ENCODE measurements around the gene TTBK1. TPM values are rescaled to one million over a fixed set of nuclear protein-coding genes. Genes with fewer than 3 reads are reported as not detected.
A peak's percentile ranks its signal among the peaks of the same experiment; 100 is the strongest.

Gene TTBK1
- total and polyA plus RNA-seq, 4 experiments from 2014 or later = 0.06 TPM; not detected in 3

DNA sequence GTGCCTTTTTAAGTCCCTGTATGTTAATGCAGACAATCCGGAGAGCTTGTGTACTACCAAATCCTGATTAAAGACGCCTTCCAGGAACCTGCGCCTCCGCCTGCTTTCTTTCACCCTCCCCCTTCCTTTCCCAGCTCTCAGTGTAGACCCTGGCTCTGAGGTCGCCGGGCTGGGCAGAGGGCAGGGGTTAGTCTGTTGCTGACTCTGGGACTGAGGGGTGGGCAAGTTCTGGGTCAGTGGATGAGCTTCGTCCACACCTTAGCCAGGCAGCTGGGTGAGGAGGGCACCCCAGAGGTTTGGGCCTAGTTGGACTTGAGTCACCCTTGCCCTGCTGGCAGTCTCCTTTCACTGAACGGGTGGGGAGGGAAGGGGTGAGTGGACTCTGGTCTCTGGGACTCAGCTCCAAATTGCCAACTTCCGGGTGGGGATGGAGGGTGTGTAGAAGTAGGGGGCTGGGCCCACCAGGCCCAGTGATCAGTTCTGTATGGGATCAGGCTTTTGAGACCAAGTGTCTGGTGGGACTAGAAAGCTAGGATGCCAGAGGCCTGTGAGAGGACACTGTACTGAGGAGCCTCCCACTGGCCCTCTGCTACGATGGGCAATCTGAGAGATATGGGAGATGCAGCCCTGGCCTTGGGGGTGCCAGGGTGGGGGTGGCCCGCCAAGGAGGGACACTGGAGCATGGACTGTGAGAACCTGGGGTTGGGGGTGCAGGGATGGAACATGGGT is 33.5 kb downstream of the TTBK1 start:
- no peaks in the 10 kb centered on the region for H3K36me3 Mint-ChIP-seq
- H3K4me1 Mint-ChIP-seq = peaks cover 4 to 9% (median 6%) of the 10 kb centered on the region in 4 donors
- Histone ChIP-seq H3K9me3 (ENCODE audit: control insufficient read depth in 1 of 2, low read length in 2 of 2) (no peaks in the 10 kb centered on the region), H3K36me3 (ENCODE audit: insufficient read depth, low read length) (no peaks in the 10 kb centered on the region), H3K4me1 (ENCODE audit: insufficient read depth, low read length) (peaks cover 17% of the 10 kb centered on the region), H3K4me3 (ENCODE audit: low read length in 2 of 2) (peak overlapping the region in 1 of 2 donors; percentile 51), H3K27me3 (ENCODE audit: insufficient read depth, low read length) (peaks cover 12% of the 10 kb centered on the region), H3K27ac (ENCODE audit: low read depth, low read length) (no peak overlapping the region)
- DNase-seq = no peak
- H3K4me3 Mint-ChIP-seq = peak overlapping the region; percentile 38 to 86 (median 58)
- H3K9me3 Mint-ChIP-seq = no peaks in the 10 kb centered on the region
- peak overlapping the region in 2 of 7 donors; percentile 60 to 65 for H3K27ac Mint-ChIP-seq
- peaks cover 6 to 20% of the 10 kb centered on the region in 2 donors for H3K27me3 Mint-ChIP-seq
- intact Hi-C loops (cut with micrococcal nuclease) = no loop called here
- CTCF ChIA-PET (ENCODE audit: partially characterized antibody) = interaction anchor here (1.4 to 1.6 kb wide), 2 partner anchors 121 to 122 kb away, joined by 3 to 4 read pairs; no protein-coding TSS in a partner anchor
- POLR2A ChIA-PET (ENCODE audit: partially characterized antibody) = interaction anchor here (0.6 kb wide), 1 partner anchor 283 kb away, joined by 3 read pairs; no protein-coding TSS in a partner anchor

DNA sequence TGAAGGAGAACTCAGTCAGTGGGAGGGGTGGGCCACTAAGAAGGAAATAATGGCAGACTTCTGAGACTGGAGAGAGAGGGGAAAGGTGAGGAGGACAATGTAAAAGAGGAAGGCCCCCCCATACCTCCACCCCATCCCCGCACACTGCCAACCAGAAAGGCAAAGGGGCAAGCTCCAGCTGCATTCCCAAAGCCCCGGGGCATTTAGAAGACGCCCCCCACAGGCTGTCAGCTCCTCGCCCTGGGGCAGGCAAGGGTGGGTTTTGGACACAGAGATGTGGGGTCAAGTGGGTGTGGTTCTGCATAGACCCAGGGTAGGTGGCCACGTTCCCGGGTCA is 34.0 kb downstream of the TTBK1 start:
- intact Hi-C loops (cut with micrococcal nuclease) = no loop called here
- peaks cover 6 to 21% of the 10 kb centered on the region in 2 donors for H3K27me3 Mint-ChIP-seq
- H3K9me3 Mint-ChIP-seq = no peaks in the 10 kb centered on the region
- ChIA-PET CTCF (ENCODE audit: partially characterized antibody) (interaction anchor here (1.4 to 1.6 kb wide), 2 partner anchors 120 to 121 kb away, joined by 3 to 4 read pairs; no protein-coding TSS in a partner anchor), POLR2A (ENCODE audit: partially characterized antibody) (no interaction called here)
- Histone ChIP-seq H3K9me3 (ENCODE audit: control insufficient read depth in 1 of 2, low read length in 2 of 2) (no peaks in the 10 kb centered on the region), H3K27ac (ENCODE audit: low read depth, low read length) (no peak overlapping the region), H3K4me3 (ENCODE audit: low read length in 2 of 2) (no peak overlapping the region), H3K27me3 (ENCODE audit: insufficient read depth, low read length) (peaks cover 12% of the 10 kb centered on the region), H3K4me1 (ENCODE audit: insufficient read depth, low read length) (peaks cover 17% of the 10 kb centered on the region), H3K36me3 (ENCODE audit: insufficient read depth, low read length) (no peaks in the 10 kb centered on the region)
- peaks cover 4 to 9% (median 6%) of the 10 kb centered on the region in 4 donors for H3K4me1 Mint-ChIP-seq
- H3K36me3 Mint-ChIP-seq = no peaks in the 10 kb centered on the region
- H3K4me3 Mint-ChIP-seq = peak overlapping the region in 5 of 8 donors; percentile 38 to 66 (median 57)
- no peak for DNase-seq
- peak overlapping the region in 1 of 7 donors; percentile 38 for H3K27ac Mint-ChIP-seq

DNA sequence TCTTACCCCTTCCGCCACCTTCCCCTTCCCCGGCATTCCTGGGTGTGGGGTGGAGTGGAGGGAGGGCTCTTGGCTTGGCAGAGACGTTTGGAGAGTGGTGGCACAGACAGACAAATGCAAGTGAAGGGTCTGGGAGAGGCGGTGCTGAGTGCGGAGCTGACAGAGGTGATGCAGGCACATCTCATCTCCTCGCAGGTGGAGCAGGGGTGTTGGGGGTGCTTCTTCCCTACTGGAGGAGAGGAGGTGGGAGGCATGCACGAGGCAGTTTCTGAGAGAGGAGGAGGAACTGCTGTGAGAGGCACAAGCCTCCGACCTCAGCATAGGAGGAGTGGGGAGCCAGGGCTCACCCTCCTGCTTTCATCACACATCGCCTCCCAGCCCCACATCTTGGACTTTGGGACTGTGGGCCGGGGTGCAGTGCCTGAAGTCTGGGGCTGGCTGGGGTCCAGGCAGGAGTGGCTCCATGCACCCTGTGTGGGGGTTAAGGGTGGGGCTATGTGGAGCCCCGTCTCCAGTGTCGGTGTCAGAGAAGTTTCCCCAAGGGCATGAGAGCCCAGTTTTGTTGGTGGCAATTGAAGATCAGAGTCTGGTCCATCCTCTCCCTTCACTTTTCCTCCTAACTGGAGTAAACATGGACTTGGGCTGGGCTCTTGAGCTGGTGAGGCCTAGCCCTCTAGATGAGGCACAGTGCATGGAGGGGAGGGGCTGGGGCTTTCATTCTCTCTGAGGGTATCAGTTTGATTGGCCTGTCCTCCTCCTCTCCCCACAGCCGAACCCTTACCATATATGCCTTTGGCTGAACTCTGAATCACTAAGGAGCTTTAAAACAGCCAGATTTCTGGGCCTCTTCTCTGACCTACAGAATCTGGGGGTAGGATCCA is 34.6 kb downstream of the TTBK1 start:
- CTCF ChIA-PET (ENCODE audit: partially characterized antibody) = interaction anchor here (1.4 to 1.6 kb wide), 2 partner anchors 119 to 121 kb away, joined by 3 to 4 read pairs; no protein-coding TSS in a partner anchor
- H3K36me3 ChIP-seq (ENCODE audit: insufficient read depth, low read length) = no peaks in the 10 kb centered on the region
- H3K9me3 ChIP-seq (ENCODE audit: control insufficient read depth in 1 of 2, low read length in 2 of 2) = no peaks in the 10 kb centered on the region
- H3K27ac ChIP-seq (ENCODE audit: low read depth, low read length) = no peak overlapping the region
- POLR2A ChIA-PET (ENCODE audit: partially characterized antibody) = no interaction called here
- peaks cover 17% of the 10 kb centered on the region for H3K4me1 ChIP-seq (ENCODE audit: insufficient read depth, low read length)
- Mint-ChIP-seq H3K36me3 (no peaks in the 10 kb centered on the region), H3K4me3 (peak overlapping the region in 3 of 8 donors; percentile 20 to 45 (median 26)), H3K4me1 (peaks cover 4 to 9% (median 6%) of the 10 kb centered on the region in 4 donors), H3K27me3 (peaks cover 6 to 22% of the 10 kb centered on the region in 2 donors), H3K27ac (peak overlapping the region in 2 of 7 donors; percentile 2 to 38), H3K9me3 (no peaks in the 10 kb centered on the region)
- intact Hi-C loops (cut with micrococcal nuclease) = no loop called here
- H3K27me3 ChIP-seq (ENCODE audit: insufficient read depth, low read length) = peaks cover 12% of the 10 kb centered on the region
- no peak for DNase-seq
- H3K4me3 ChIP-seq (ENCODE audit: low read length in 2 of 2) = no peak overlapping the region

DNA sequence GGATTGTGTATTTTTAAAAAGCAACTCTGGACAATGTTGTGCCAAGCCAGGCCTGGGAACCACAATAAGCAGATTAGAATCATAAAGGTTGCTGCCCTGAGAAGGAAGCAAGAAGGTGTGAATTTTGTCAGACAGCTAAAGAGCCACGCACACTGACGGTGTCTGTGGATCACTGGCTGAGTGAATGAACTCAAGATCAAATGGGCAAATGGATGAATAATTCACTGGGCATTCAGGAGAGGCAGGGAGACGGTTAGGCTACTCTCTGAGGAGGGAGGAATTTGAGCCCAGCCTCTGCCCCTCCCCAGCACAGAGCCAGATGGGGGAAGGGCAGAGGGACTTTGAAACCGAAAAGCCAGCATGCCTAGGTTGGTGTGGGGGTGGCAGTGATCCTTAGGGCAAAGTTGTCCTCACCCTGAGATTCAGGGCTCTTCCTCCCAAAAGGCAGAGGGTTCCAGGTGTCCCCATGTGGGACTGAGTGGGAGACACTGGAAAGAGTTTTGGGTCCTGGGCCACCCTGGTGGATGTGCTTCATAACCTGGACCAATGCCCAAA is 35.3 kb downstream of the TTBK1 start:
- peaks cover 6 to 22% of the 10 kb centered on the region in 2 donors for H3K27me3 Mint-ChIP-seq
- Histone ChIP-seq H3K27ac (ENCODE audit: low read depth, low read length) (no peak overlapping the region), H3K27me3 (ENCODE audit: insufficient read depth, low read length) (peaks cover 12% of the 10 kb centered on the region), H3K4me3 (ENCODE audit: low read length in 2 of 2) (no peak overlapping the region), H3K4me1 (ENCODE audit: insufficient read depth, low read length) (peaks cover 17% of the 10 kb centered on the region), H3K36me3 (ENCODE audit: insufficient read depth, low read length) (no peaks in the 10 kb centered on the region), H3K9me3 (ENCODE audit: control insufficient read depth in 1 of 2, low read length in 2 of 2) (no peaks in the 10 kb centered on the region)
- ChIA-PET POLR2A (ENCODE audit: partially characterized antibody) (no interaction called here), CTCF (ENCODE audit: partially characterized antibody) (interaction anchor here (0.5 kb wide), 1 partner anchor 44 kb away, joined by 4 read pairs; no protein-coding TSS in a partner anchor)
- H3K4me3 Mint-ChIP-seq = no peak overlapping the region
- H3K36me3 Mint-ChIP-seq = no peaks in the 10 kb centered on the region
- H3K4me1 Mint-ChIP-seq = peaks cover 4 to 9% (median 6%) of the 10 kb centered on the region in 4 donors
- H3K27ac Mint-ChIP-seq = peak overlapping the region in 2 of 7 donors; percentile 2 to 43
- no peaks in the 10 kb centered on the region for H3K9me3 Mint-ChIP-seq
- intact Hi-C loops (cut with micrococcal nuclease) = no loop called here
- DNase-seq = no peak

DNA sequence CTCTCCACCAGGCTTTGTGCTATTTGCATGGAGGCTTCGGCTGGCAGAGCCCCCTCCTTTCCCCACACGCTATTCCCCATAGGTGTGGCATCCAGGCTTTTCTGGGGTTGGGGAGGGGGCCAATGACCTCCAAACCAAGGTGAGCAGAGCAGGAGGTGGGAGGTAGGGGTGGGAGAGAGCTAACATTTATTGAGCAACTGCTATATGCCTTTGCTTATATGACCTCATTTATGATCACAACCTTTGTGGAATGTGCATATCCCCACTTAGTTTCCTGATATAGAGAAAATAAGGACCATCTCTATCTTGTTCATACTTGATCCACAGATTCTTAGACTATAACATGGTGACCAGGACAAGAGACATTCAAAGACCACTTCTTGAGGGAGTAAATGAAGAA is 37.0 kb downstream of the TTBK1 start:
- peaks cover 12% of the 10 kb centered on the region for H3K27me3 ChIP-seq (ENCODE audit: insufficient read depth, low read length)
- peaks cover 17% of the 10 kb centered on the region for H3K4me1 ChIP-seq (ENCODE audit: insufficient read depth, low read length)
- H3K36me3 ChIP-seq (ENCODE audit: insufficient read depth, low read length) = no peaks in the 10 kb centered on the region
- Mint-ChIP-seq H3K4me1 (peaks cover 4 to 6% (median 5%) of the 10 kb centered on the region in 4 donors), H3K4me3 (no peak overlapping the region), H3K27ac (no peak overlapping the region), H3K36me3 (no peaks in the 10 kb centered on the region), H3K27me3 (peaks cover 9 to 20% of the 10 kb centered on the region in 2 donors), H3K9me3 (no peaks in the 10 kb centered on the region)
- intact Hi-C loops (cut with micrococcal nuclease) = no loop called here
- H3K4me3 ChIP-seq (ENCODE audit: low read length in 2 of 2) = no peak overlapping the region
- POLR2A ChIA-PET (ENCODE audit: partially characterized antibody) = interaction anchor here (1.0 kb wide), 1 partner anchor 34 kb away, joined by 3 read pairs; no protein-coding TSS in a partner anchor
- H3K9me3 ChIP-seq (ENCODE audit: control insufficient read depth in 1 of 2, low read length in 2 of 2) = no peaks in the 10 kb centered on the region
- no peak overlapping the region for H3K27ac ChIP-seq (ENCODE audit: low read depth, low read length)
- DNase-seq = no peak
- CTCF ChIA-PET (ENCODE audit: partially characterized antibody) = no interaction called here

DNA sequence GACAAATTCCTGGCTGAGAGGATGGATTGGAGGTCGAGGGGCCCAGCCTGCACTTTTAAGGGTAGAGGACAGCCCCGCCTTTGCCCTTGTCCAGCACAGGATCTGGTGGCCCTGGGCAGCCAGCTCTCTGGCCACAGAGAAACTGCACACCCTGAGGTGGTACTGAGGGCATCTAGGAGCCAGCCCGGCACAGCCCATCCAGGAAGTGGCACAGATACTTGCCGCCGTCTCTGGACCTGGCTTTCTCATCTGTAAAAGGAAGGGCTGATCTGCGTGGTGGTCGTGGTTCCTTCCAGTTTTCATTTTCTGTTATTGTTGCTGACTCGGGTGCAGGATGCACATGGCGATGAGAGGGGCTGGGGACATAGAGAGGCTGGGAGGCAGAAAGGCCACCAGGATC is 38.8 kb downstream of the TTBK1 start:
- Mint-ChIP-seq H3K9me3 (no peaks in the 10 kb centered on the region), H3K36me3 (no peaks in the 10 kb centered on the region), H3K27me3 (peaks cover 16 to 25% of the 10 kb centered on the region in 2 donors), H3K27ac (peak overlapping the region in 2 of 7 donors; percentile 16 to 68), H3K4me3 (no peak overlapping the region), H3K4me1 (peaks cover 0 to 3% (median 0%) of the 10 kb centered on the region in 4 donors)
- Histone ChIP-seq H3K27me3 (ENCODE audit: insufficient read depth, low read length) (peaks cover 2% of the 10 kb centered on the region), H3K4me3 (ENCODE audit: low read length in 2 of 2) (no peak overlapping the region), H3K4me1 (ENCODE audit: insufficient read depth, low read length) (no peaks in the 10 kb centered on the region), H3K36me3 (ENCODE audit: insufficient read depth, low read length) (no peaks in the 10 kb centered on the region), H3K9me3 (ENCODE audit: control insufficient read depth in 1 of 2, low read length in 2 of 2) (no peaks in the 10 kb centered on the region), H3K27ac (ENCODE audit: low read depth, low read length) (no peak overlapping the region)
- CTCF ChIA-PET (ENCODE audit: partially characterized antibody) = no interaction called here
- DNase-seq = no peak
- POLR2A ChIA-PET (ENCODE audit: partially characterized antibody) = no interaction called here
- intact Hi-C loops (cut with micrococcal nuclease) = no loop called here

Measured in CD4-positive, alpha-beta memory T cell (primary cell).